ENCODE measurements around the gene CLIP2.

DNA sequence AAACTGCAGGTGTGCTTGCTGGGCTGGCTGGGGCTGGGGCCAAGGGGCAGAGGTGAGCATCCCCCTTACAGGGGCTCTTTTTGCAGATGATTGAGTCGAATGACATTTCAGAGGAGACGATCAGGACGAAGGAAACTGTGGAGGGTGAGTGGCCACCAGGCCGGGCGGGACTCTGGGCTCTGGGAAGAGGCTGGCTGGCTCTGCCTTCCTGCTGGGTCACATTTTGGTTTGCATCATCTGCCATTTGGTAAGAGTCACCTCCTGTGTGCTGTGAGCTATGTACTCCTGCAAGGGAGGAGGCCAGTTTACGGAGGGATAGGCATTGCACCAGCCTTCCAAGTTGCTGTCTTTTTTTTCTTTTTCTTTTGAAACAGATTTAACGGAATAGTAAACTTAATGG lies 91.5 kb downstream of the CLIP2 start:
- TF ChIP-seq, protein P1, sequence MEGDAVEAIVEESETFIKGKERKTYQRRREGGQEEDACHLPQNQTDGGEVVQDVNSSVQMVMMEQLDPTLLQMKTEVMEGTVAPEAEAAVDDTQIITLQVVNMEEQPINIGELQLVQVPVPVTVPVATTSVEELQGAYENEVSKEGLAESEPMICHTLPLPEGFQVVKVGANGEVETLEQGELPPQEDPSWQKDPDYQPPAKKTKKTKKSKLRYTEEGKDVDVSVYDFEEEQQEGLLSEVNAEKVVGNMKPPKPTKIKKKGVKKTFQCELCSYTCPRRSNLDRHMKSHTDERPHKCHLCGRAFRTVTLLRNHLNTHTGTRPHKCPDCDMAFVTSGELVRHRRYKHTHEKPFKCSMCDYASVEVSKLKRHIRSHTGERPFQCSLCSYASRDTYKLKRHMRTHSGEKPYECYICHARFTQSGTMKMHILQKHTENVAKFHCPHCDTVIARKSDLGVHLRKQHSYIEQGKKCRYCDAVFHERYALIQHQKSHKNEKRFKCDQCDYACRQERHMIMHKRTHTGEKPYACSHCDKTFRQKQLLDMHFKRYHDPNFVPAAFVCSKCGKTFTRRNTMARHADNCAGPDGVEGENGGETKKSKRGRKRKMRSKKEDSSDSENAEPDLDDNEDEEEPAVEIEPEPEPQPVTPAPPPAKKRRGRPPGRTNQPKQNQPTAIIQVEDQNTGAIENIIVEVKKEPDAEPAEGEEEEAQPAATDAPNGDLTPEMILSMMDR (conservative IDR thresholded peaks at IDR 0.05): no peak
- TF ChIP-seq EZH2 (IDR thresholded peaks at IDR 0.05; ENCODE audit: low read depth): no peak

Data from PC-9 (cell line).